RPMI7951 (cell line): ENCODE measurements around the gene DAB1. TPM values are rescaled to one million over a fixed set of nuclear protein-coding genes. Genes with fewer than 3 reads are reported as not detected.
"Not testable (repeated sequence)": the region's sequence is repeated elsewhere in the genome, so short reads cannot be mapped to it uniquely, and the experiment has no call there.

Source experiments
- DNase-seq: peaks from one replicate; pipeline ENCODE4 v3.0.0-alpha.2; 2012; ENCODE audit warnings: low read depth
- total RNA-seq: library from RNA; depleted of rRNA; stranded (reverse); fragments of >200 nt; shearing (Covaris generic); gene quantifications from 2 replicates; pipeline ENCODE4 v1.2.3, GENCODE V29; 2014

The DAB1 gene
- total RNA-seq, 1 experiment from 2014 or later, result not detected

DNA sequence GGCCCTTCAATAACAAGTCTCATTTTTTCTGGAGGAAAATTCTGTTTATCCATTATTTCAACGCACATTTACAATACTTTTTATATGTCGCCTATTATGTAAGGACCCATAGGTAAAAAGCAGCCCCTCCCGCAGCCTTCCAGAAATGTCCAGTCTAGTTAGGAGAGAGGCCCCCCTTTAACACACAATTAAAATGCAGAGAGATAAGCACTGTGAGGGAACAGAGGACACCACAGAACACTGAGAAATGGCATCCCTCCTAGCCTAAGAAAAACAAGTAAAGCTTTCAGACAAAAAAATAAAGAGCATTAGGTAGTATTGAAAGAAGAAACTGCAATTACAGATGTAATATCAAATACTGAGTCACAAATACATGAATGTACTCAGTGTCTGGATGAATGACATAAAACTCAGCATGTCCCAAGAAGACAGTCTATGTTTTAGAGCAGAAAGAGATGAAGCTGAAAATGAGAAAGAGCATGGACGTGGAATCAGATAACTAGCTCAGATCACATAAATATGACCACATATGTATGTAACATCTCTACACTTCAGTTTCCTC, 62.9 kb downstream of the DAB1 start:
- DNase-seq, result no peak

DNA sequence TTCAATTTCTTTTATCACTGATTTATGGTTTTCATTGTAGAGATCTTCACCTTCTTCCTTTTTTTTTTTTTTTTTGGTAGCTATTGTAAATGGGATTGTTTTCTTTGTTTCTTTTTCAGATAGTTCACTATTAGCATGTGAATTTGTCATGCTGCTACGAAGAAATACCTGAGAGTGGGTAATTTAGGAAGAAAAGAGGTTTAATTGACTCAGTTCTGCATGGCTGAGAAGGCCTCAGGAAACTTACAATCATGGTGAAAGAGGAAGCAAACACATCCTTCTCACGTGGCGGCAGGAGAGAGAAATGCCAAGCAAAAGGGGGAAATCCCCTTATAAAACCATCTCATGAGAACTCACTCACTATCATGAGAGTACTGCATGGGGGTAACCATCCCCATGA, 66.4 kb downstream of the DAB1 start:
- no peak for DNase-seq

GRCh38 chr1:57353654-57354053, 70.2 kb downstream of the DAB1 start:
- DNase-seq, result no peak

DNA sequence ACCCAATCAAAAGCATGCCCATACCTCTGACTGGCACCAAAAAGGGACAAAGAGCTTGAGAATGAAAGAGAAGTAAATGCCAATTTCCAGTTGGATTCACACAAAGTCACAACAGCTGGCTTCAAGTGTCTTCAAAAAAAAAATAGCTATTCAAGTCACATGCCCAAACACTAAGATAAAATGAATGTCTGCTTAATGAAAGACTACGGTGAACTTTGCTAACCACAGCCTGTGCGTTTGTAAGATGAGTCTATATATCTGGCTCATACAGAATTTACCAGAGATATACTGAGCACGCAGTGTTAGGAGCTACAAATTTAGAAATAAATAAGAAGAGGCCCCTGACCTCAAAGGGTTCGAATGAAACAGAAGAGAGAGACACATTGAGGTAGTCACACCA, 73.2 kb downstream of the DAB1 start:
- no peak for DNase-seq

DNA sequence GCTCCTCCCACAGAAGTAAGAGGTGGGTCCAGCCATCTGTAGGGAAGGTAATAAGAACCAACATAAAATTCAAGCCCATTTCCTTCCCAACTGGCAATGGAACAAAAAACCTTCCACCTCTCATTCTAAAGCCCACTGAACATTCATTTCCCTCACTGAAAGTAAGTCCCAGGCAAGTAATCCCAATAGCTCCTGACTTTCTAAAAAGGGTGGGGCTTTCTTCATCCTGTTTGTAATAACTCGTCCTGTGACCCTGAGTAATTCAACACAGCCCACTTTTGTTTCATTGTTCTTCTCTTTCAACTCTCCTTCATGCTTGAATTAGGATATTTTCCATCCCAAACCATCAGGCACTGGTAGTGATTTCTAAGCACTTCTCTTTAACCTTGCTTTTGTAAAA, 74.9 kb downstream of the DAB1 start:
- no peak for DNase-seq

- no peak for DNase-seq
Measured at GRCh38 chr1:57345916-57346315, 77.9 kb downstream of the DAB1 start.

DNA sequence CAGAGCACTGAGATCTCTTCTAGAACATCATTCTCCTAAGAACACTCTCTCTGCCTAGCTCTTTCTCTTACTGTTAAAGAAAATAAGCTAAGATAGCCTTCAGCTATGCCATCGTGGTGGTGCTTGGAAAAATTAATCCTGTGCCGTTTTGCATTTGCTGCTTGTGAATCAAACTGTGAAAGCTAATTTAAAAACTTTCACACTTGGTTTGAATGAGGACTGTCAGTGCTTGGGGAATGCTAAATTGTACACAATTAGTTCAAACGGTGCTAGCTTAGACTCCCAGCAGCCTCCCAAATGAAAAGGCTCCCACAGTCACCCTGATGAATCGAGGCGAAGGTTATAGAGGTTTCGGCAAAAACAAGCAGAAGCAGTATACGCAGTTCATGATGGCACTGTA, 79.6 kb downstream of the DAB1 start:
- no peak for DNase-seq

DNA sequence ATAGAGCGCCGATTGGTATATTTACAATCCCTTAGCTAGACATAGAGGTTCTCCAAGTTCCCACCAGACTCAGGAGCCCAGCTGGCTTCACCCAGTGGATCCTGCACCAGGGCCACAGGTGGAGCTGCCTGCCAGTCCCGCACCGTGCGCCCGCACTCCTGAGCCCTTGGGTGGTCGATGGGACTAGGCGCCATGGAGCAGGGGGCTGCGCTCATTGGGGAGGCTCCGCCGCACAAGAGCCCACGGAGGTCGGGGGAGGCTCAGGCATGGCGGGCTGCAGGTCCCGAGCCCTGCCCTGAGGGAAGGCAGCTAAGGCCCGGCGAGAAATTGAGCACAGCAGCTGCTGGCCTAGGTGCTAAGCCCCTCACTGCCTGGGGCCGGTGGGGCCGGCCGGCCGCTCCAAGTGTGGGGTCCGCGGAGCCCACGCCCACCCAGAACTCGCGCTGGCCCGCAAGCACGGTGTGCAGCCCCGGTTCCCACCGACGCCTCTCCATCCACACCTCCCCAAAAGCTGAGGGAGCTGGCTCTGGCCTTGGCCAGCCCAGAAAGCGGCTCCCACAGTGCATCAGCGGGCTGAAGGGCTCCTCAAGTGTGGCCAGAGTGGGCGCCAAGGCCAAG, 80.5 kb downstream of the DAB1 start:
- DNase-seq, result not testable (repeated sequence)

DNA sequence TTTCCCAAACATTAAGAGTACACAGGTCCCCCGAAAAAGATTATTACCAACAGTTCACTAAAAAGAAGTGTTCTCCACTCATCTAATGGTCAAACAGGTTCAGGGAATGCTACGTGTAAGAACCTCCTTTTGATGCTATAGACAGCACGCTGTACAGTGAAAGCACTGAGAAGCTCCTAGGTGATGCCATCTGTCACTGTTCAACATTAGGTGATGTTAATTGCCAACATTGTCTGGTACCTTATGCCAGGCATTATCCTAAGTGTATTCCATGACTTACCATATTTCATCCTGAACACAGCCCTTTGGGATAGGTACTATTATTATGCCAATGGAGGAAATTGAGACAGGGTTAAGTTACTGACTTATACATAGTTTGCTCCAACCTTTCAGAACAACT, 82.1 kb downstream of the DAB1 start:
- no peak for DNase-seq

GRCh38 chr1:57340334-57341070, 83.4 kb downstream of the DAB1 start:
- DNase-seq, result no peak

DNA sequence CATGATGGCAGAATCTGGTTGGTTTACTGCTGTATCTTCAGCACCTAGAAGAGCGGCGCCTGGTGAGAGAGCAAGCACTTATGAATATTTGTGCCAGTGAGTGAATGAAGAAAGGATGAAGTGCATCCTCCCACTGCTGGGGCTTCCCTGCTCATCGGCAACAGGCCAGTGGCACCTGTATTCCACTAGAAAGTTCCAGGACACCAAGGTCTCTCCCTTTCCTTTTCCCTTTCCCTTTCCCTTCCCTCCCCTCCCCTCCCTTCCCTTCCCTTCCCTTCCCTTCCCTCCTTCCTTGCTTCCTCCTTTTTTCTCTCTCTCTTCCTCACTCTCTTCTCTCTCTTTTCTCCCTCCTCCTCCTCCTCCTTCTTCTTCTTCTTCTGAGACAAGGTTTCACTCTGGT, 86.2 kb downstream of the DAB1 start:
- DNase-seq, result no peak

DNA sequence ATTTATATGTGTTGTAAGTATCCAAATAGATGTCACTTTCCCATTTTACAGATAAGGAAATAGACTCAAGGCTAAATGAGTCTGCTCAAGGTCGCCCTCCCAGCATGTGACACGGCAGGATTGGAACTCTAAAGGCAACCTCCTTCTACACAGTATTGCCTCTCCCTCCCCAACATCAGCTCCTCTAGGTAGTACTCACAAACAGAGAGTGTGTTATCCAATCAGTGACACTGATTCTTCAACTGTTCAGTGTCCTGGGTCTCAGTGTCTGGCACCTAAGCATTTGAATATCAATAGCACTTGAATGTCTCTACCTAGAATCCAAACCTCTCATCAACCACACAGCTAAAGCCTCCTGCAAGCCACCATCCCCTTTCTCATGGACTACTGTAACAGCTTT, 87.1 kb downstream of the DAB1 start:
- DNase-seq, result no peak

DNA sequence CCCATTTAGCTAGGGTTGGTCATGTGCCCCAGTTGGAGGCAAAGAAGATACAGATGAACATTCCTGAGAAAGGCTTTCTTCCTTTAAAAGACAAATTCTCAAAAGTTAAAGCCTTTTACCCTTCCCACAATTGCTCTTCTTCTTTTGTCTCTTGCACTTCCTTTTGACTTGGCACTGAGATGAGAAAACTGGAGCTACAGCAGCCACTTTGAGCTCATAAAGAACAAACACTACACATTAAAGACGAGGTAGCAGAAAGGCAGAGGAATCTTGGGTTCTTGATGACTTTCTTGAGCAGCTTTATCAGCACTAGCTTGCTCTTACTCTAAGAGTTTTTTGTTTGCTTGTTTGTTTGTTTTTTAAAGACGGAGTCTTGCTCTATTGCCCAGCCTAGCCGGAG, 92.2 kb downstream of the DAB1 start:
- no peak for DNase-seq

DNA sequence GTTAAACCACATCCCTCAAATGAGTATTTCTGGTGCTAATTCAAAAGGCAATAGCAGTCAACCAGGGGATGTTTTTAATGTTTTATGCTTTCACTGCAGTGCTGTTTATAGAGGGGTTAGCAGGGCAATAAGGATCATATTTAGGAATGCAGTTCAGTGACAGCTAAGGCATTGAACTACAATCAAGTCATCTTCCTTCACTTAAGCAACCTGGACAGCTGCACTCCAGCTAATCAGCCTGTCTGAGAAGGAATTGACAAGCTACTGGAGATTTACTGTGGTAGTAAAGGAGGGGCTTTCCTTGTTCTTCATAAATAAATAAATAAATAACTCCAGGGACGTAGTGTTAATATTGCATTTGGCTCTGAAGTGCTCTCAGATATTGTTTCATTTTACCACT, 93.9 kb downstream of the DAB1 start:
- no peak for DNase-seq

GRCh38 chr1:57329001-57329527, 94.8 kb downstream of the DAB1 start:
- no peak for DNase-seq

DNA sequence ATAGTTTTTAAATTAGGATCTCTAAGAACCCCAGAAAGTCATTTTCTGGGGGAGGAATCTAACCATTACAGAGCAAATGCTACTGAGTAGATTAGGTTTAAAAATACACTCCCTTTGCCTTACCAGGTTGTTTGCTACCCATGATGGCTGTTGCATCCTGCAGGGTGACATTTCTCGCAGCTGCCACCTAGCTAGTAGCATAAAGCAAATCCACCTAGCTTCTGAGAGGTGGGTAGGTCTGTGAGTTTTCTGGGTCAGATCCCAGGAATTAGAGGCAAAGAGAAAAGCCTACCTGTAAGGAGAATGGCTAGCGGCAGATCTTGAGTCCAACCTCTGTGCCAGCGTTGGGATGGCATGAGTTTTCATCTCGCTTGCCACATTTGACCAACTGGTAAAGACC, 95.9 kb downstream of the DAB1 start:
- DNase-seq, result no peak

DNA sequence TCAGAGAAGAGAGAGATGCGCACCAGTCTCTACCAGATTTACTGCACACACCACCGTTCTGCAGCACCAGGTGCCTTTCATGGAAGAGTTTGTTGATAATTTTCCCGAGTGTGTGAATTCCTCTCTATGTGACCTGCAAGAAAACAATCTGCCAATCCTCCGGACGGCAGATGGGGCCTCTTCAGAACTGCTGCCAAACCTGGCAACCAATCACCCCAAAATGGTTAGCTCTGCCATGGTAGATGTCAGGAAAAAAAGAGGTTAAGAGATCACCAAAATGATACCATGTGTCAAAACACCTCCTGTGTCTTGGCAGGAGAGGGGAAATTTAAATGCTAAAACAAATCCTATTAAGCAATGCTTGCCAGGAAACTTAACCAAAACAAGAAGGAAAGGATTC, 96.5 kb downstream of the DAB1 start:
- DNase-seq, result no peak

DNA sequence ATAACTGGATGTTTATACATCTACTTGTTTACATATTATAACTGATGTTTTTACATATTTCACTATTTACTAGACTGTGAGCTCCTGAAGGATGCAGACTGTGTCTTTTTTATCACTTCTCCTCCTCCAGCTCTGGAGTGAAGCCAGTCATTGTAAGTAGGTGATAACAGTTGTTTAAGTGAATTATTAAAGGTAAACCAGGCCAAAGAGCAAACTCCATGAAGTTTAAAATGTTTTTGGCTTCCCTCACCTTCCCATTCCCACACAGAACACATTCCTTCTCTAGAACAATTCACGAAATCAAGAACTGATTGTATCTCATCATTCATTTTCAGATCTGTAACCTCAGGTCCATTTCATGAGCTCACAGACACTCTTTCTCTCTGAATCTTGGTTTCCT, 98.3 kb downstream of the DAB1 start:
- no peak for DNase-seq

GRCh38 chr1:57325117-57325516, 98.7 kb downstream of the DAB1 start:
- no peak for DNase-seq

GRCh38 chr1:57324388-57324787, 99.5 kb downstream of the DAB1 start:
- DNase-seq, result no peak

GRCh38 chr1:57321776-57322175, 102.1 kb downstream of the DAB1 start:
- no peak for DNase-seq

DNA sequence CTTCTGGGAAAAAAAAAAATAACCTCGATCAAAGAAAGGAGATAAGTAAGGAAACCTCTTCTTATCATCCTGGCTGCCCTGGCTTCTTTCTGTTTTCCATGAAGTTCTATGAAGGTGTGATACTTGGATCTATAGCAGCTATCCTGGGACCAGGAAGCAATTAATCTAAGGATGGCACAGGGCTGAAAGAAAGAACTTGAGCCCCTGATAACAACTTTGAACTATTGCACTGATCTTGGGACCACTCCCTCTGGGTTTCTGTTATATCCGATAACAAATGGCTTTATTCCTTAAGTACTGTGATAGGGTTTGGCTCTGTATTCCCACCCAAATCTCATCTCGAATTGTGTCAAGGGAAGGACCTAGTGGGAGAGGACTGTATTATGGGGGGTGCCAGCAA, 104.1 kb downstream of the DAB1 start:
- no peak for DNase-seq

DNA sequence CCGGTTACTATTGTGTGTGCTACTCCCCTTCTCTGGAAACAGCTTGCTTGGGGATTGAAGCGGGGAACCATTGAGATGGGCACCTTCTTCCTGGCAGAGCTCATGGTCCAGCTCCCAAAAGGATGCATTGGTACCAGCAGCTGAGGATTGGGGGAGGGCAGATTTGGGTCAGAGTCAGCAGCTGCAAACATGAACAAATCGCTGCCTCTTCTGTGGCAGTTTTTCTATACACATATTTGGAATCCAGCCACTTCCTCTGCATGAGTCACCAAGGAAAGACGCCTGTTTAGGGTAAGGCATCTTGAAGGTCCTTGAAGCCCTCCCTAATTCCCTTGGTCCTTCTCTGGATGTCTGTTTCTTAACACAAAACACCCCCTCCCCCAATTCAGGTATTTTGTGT, 104.7 kb downstream of the DAB1 start:
- peak; percentile 10 for DNase-seq
